ENCODE data around the gene MAP2K2. TPM values are rescaled to one million over a fixed set of nuclear protein-coding genes. Genes with fewer than 3 reads are reported as not detected.

Gene MAP2K2
- total RNA-seq, 1 experiment from 2014 or later = 124 TPM

- DNase-seq (ENCODE audit: low read depth) = no peak
These were observed 42.3 kb downstream of the MAP2K2 start for GRCh38 chr19:4081441-4082129.

- DNase-seq (ENCODE audit: low read depth) = no peak
These were observed 43.4 kb downstream of the MAP2K2 start for GRCh38 chr19:4080473-4080872.

- DNase-seq (ENCODE audit: low read depth) = no peak
These were observed 45.9 kb downstream of the MAP2K2 start for GRCh38 chr19:4077800-4078684.

- no peak for DNase-seq (ENCODE audit: low read depth)
These were observed 46.9 kb downstream of the MAP2K2 start for GRCh38 chr19:4077007-4077374.

- no peak for DNase-seq (ENCODE audit: low read depth)
These were observed 48.5 kb downstream of the MAP2K2 start for GRCh38 chr19:4075373-4075772.

- DNase-seq (ENCODE audit: low read depth) = no peak
These were observed 52.3 kb downstream of the MAP2K2 start for GRCh38 chr19:4071610-4072009.

GRCh38 chr19:4069331-4069959 is 54.5 kb downstream of the MAP2K2 start:
- no peak for DNase-seq (ENCODE audit: low read depth)

- no peak for DNase-seq (ENCODE audit: low read depth)
These were observed 55.6 kb downstream of the MAP2K2 start for GRCh38 chr19:4068047-4068966.

- DNase-seq (ENCODE audit: low read depth) = no peak
These were observed 56.4 kb downstream of the MAP2K2 start for GRCh38 chr19:4067396-4068046.

GRCh38 chr19:4066682-4067395 is 57.1 kb downstream of the MAP2K2 start, which contains the start of gene ZBTB7A:
TSS of gene ZBTB7A (minus strand) at chr19:4066899. CDS start at chr19:4055232, 11,667 bp downstream.
- DNase-seq (ENCODE audit: low read depth) = peak; percentile 48

- DNase-seq (ENCODE audit: low read depth) = no peak
These were observed 57.7 kb downstream of the MAP2K2 start for GRCh38 chr19:4066176-4066606.

- DNase-seq (ENCODE audit: low read depth) = peak; percentile 81
These were observed 58.3 kb downstream of the MAP2K2 start for GRCh38 chr19:4065430-4066175.

- no peak for DNase-seq (ENCODE audit: low read depth)
These were observed 59.2 kb downstream of the MAP2K2 start for GRCh38 chr19:4064496-4065260.

GRCh38 chr19:4064149-4064495 is 59.8 kb downstream of the MAP2K2 start:
- DNase-seq (ENCODE audit: low read depth) = no peak

- DNase-seq (ENCODE audit: low read depth) = no peak
These were observed 60.4 kb downstream of the MAP2K2 start for GRCh38 chr19:4063369-4064148.

GRCh38 chr19:4062419-4063368 is 61.2 kb downstream of the MAP2K2 start:
- DNase-seq (ENCODE audit: low read depth) = no peak

Measured in HT1080 (cell line).